T-cell (primary cell): ENCODE results near the gene ELOF1. TPM values are rescaled to one million over a fixed set of nuclear protein-coding genes. Genes with fewer than 3 reads are reported as not detected.

Source experiments
- ATAC-seq, 4 experiments: fragments of 200-7000 bp in 3 of 4; fragments of 150-1000 bp in 1 of 4; cut with Tn5 transposase; replicated peaks in 1 of 4; 1 replicate in 3 of 4; 2 replicates in 1 of 4; pipeline ENCODE4 v1.10.0; 2021; ENCODE audit warnings: moderate library complexity in 3 of 4, mild to moderate bottlenecking in 2 of 4, moderate number of reproducible peaks in 1 of 4
- CTCF ChIA-PET, 2 donors: fragments of 300-600 bp; sonication (Branson Sonifier 250); formaldehyde crosslinking; loops; one replicate each; lab custom pipeline; 2022; ENCODE audit warnings: antibody characterized with exemption in 2 of 2; lab: Charles Lee
- POLR2A ChIA-PET, 2 donors: fragments of 300-600 bp; sonication (Branson Sonifier 250); formaldehyde crosslinking; loops; one replicate each; lab custom pipeline; 2022; ENCODE audit warnings: antibody characterized with exemption in 2 of 2; lab: Charles Lee
- DNase-seq, 35 experiments: peaks; one replicate each; pipeline versions ENCODE4 v3.0.0 to v3.0.0-alpha.2; 2013 to 2023
- H3K27ac ChIP-seq: one replicate; pipeline ENCODE4 v1.5.1; 2013; ENCODE audit warnings: low read length
- H3K27me3 ChIP-seq, 2 experiments: replicated peaks in 1 of 2; 1 replicate in 1 of 2; 2 replicates in 1 of 2; pipeline versions ENCODE4 v1.6.1 to v1.7.0; 2013; ENCODE audit warnings: low read length in 1 of 2, mixed read lengths in 1 of 2; ENCODE audit not compliant: control insufficient read depth in 2 of 2, insufficient read depth in 2 of 2; ENCODE audit errors: extremely low read depth in 1 of 2
- H3K36me3 ChIP-seq, 2 donors: 1 replicate in 1 of 2; 2 replicates in 1 of 2; pipeline versions ENCODE4 v1.6.1 to v1.7.0; 2013; ENCODE audit warnings: low read length in 1 of 2; ENCODE audit not compliant: control insufficient read depth in 2 of 2, insufficient read depth in 1 of 2; ENCODE audit errors: extremely low read depth in 1 of 2
- H3K4me1 ChIP-seq, 2 experiments: 1 replicate in 1 of 2; 2 replicates in 1 of 2; pipeline versions ENCODE4 v1.6.1 to v1.7.0; 2013; ENCODE audit warnings: low read length in 2 of 2, mixed read lengths in 1 of 2; ENCODE audit not compliant: insufficient read depth in 2 of 2, control insufficient read depth in 1 of 2; ENCODE audit errors: extremely low read depth in 1 of 2
- H3K4me3 ChIP-seq, 2 donors: 1 replicate in 1 of 2; 2 replicates in 1 of 2; pipeline versions ENCODE4 v1.5.1 to v1.7.0; 2013; ENCODE audit warnings: mild to moderate bottlenecking in 2 of 2, low read length in 1 of 2, moderate library complexity in 1 of 2; ENCODE audit not compliant: control insufficient read depth in 1 of 2; ENCODE audit errors: extremely low read depth in 1 of 2
- H3K9me3 ChIP-seq: 2 replicates; pipeline ENCODE4 v1.7.0; 2013
- H3K27ac Mint-ChIP-seq, 2 donors: one replicate each; pipeline ENCODE4 v1.8.0; 2020 to 2021; ENCODE audit warnings: mild to moderate bottlenecking in 2 of 2, mixed read lengths in 2 of 2
- H3K27me3 Mint-ChIP-seq, 2 donors: one replicate each; pipeline ENCODE4 v1.8.0; 2021 to 2022; ENCODE audit warnings: mixed read lengths in 2 of 2
- H3K36me3 Mint-ChIP-seq: one replicate; pipeline ENCODE4 v1.8.0; 2021; ENCODE audit warnings: mixed read lengths
- H3K4me1 Mint-ChIP-seq, 3 donors: one replicate each; pipeline ENCODE4 v1.8.0; 2020 to 2022; ENCODE audit warnings: mixed read lengths in 3 of 3, mild to moderate bottlenecking in 1 of 3
- H3K4me3 Mint-ChIP-seq, 3 donors: one replicate each; pipeline ENCODE4 v1.8.0; 2020 to 2022; ENCODE audit warnings: mild to moderate bottlenecking in 3 of 3, mixed read lengths in 3 of 3, moderate library complexity in 3 of 3
- H3K9me3 Mint-ChIP-seq, 3 donors: one replicate each; pipeline ENCODE4 v1.8.0; 2020 to 2022; ENCODE audit warnings: mixed read lengths in 3 of 3
- WGBS: methylation state at CpG from one replicate; pipeline ENCODE4 v1.1.5; 2013; ENCODE audit warnings: missing lambda C conversion rate; ENCODE audit not compliant: insufficient coverage; 5-methylcytosine and 5-hydroxymethylcytosine counted together
- total RNA-seq, 35 experiments: library from RNA in 6 of 35; stranded (reverse) in 6 of 35; fragments of 120-200 nt in 1 of 35; gene quantifications; one replicate each; pipeline versions ENCODE4 v1.2.1 to v1.2.4 and lab custom pipeline; 2013 to 2026

ELOF1 gene
- total RNA-seq, 5 donors from 2014 or later (not counting 1 experiment from before 2014, with no cell fraction given): 38.3 to 48.2 (median 46.6) TPM

GRCh38 chr19:11541238-11541637 is 17.8 kb downstream of the ELOF1 start:
- peaks cover 0 to 43% of the 10 kb centered on the region in 2 experiments for H3K27me3 ChIP-seq
- no peak overlapping the region for H3K27ac ChIP-seq
- H3K4me1 ChIP-seq: peaks cover 0 to 8% of the 10 kb centered on the region in 2 experiments
- H3K4me1 Mint-ChIP-seq: peaks cover 4 to 6% (median 4%) of the 10 kb centered on the region in 3 donors
- DNase-seq (no peak), ATAC-seq (no peak)
- no peak overlapping the region for H3K4me3 Mint-ChIP-seq
- H3K27ac Mint-ChIP-seq: no peak overlapping the region
- H3K27me3 Mint-ChIP-seq: peaks cover 27 to 30% of the 10 kb centered on the region in 2 donors
- no peaks in the 10 kb centered on the region for H3K9me3 Mint-ChIP-seq
- POLR2A ChIA-PET: no interaction called here
- CTCF ChIA-PET: no interaction called here
- WGBS: no CpG with 5 or more reads among the region's 3 CpGs
- no peaks in the 10 kb centered on the region for H3K36me3 Mint-ChIP-seq
- H3K9me3 ChIP-seq: no peaks in the 10 kb centered on the region
- no peak overlapping the region for H3K4me3 ChIP-seq
- no peaks in the 10 kb centered on the region for H3K36me3 ChIP-seq

- ChIA-PET CTCF (no interaction called here), POLR2A (no interaction called here)
- DNase-seq (no peak), ATAC-seq (no peak)
- peaks cover 0 to 43% of the 10 kb centered on the region in 2 experiments for H3K27me3 ChIP-seq
- Mint-ChIP-seq H3K4me1 (peaks cover 5 to 9% (median 7%) of the 10 kb centered on the region in 3 donors), H3K27ac (no peak overlapping the region), H3K36me3 (no peaks in the 10 kb centered on the region), H3K27me3 (peaks cover 27 to 30% of the 10 kb centered on the region in 2 donors), H3K4me3 (no peak overlapping the region), H3K9me3 (no peaks in the 10 kb centered on the region)
- no peak overlapping the region for H3K27ac ChIP-seq
- H3K36me3 ChIP-seq: no peaks in the 10 kb centered on the region
- H3K4me3 ChIP-seq: no peak overlapping the region
- H3K4me1 ChIP-seq: peaks cover 0 to 14% of the 10 kb centered on the region in 2 experiments
- no CpG with 5 or more reads among the region's 5 CpGs for WGBS
- no peaks in the 10 kb centered on the region for H3K9me3 ChIP-seq
Observed at GRCh38 chr19:11540645-11541044, 18.4 kb downstream of the ELOF1 start.

- H3K4me3 Mint-ChIP-seq: no peak overlapping the region
- no peaks in the 10 kb centered on the region for H3K9me3 Mint-ChIP-seq
- H3K27ac ChIP-seq: no peak overlapping the region
- POLR2A ChIA-PET: no interaction called here
- H3K4me3 ChIP-seq: no peak overlapping the region
- H3K36me3 Mint-ChIP-seq: no peaks in the 10 kb centered on the region
- no peak for DNase-seq
- H3K27ac Mint-ChIP-seq: no peak overlapping the region
- no peaks in the 10 kb centered on the region for H3K9me3 ChIP-seq
- no peak for ATAC-seq
- peaks cover 8 to 14% (median 13%) of the 10 kb centered on the region in 3 donors for H3K4me1 Mint-ChIP-seq
- CTCF ChIA-PET: no interaction called here
- peaks cover 0 to 39% of the 10 kb centered on the region in 2 experiments for H3K27me3 ChIP-seq
- H3K4me1 ChIP-seq: peaks cover 0 to 15% of the 10 kb centered on the region in 2 experiments
- H3K27me3 Mint-ChIP-seq: peaks cover 27 to 28% of the 10 kb centered on the region in 2 donors
- H3K36me3 ChIP-seq: no peaks in the 10 kb centered on the region
- WGBS: no CpG with 5 or more reads among the region's 36 CpGs
Observed at GRCh38 chr19:11539495-11540365, 19.3 kb downstream of the ELOF1 start.

GRCh38 chr19:11538232-11539036 is 20.6 kb downstream of the ELOF1 start, which contains the start of gene CNN1:
TSS of gene CNN1 (plus strand) at chr19:11538851. CDS start at chr19:11538928, 77 bp downstream.
- DNase-seq (no peak), ATAC-seq (no peak)
- no peak within 1 kb of the TSS for H3K4me3 ChIP-seq
- CTCF ChIA-PET: no interaction called here
- H3K27ac Mint-ChIP-seq: no peak within 1 kb of the TSS
- H3K27me3 Mint-ChIP-seq: peaks cover 22 to 24% of the 10 kb centered on the region in 2 donors
- H3K36me3 Mint-ChIP-seq: no peaks in the 10 kb centered on the region
- peaks cover 0 to 39% of the 10 kb centered on the region in 2 experiments for H3K27me3 ChIP-seq
- WGBS: 44% methylated on average over 6 of the region's 21 CpGs
- H3K4me1 Mint-ChIP-seq: peaks cover 8 to 21% (median 15%) of the 10 kb centered on the region in 3 donors
- H3K4me1 ChIP-seq: peaks cover 0 to 15% of the 10 kb centered on the region in 2 experiments
- H3K4me3 Mint-ChIP-seq: no peak within 1 kb of the TSS
- no peaks in the 10 kb centered on the region for H3K9me3 Mint-ChIP-seq
- H3K36me3 ChIP-seq: no peaks in the 10 kb centered on the region
- H3K9me3 ChIP-seq: no peaks in the 10 kb centered on the region
- POLR2A ChIA-PET: no interaction called here
- no peak within 1 kb of the TSS for H3K27ac ChIP-seq

GRCh38 chr19:11535792-11536595 is 23.0 kb downstream of the ELOF1 start:
- peak overlapping the region; percentile 48 to 81 (median 61) for H3K4me3 Mint-ChIP-seq
- Histone ChIP-seq H3K36me3 (no peaks in the 10 kb centered on the region), H3K27me3 (peaks cover 0 to 33% of the 10 kb centered on the region in 2 experiments), H3K27ac (peak overlapping the region; percentile 49), H3K9me3 (no peaks in the 10 kb centered on the region), H3K4me3 (peak overlapping the region; percentile 29 to 46), H3K4me1 (peaks cover 0 to 15% of the 10 kb centered on the region in 2 experiments)
- WGBS: 10% methylated on average over 36 of the region's 54 CpGs
- peak overlapping the region in 1 of 2 donors; percentile 68 for H3K27ac Mint-ChIP-seq
- no peaks in the 10 kb centered on the region for H3K36me3 Mint-ChIP-seq
- H3K27me3 Mint-ChIP-seq: peaks cover 16 to 18% of the 10 kb centered on the region in 2 donors
- ATAC-seq (peak; percentile 85 to 89 (median 87)), DNase-seq (peak; percentile 40 to 88 (median 68))
- POLR2A ChIA-PET: interaction anchor here (0.6 kb wide), 2 partner anchors 22 to 151 kb away, joined by 4 read pairs; no protein-coding TSS in a partner anchor
- H3K9me3 Mint-ChIP-seq: no peaks in the 10 kb centered on the region
- CTCF ChIA-PET: interaction anchor here (0.5 to 1.0 kb wide), 11 partner anchors 13 to 1709 kb away, joined by 3 to 5 read pairs (median 3); partner anchors contain the start of genes ELOF1 (in 1 of the 2) and UBL5 (in 1 of the 2)
- H3K4me1 Mint-ChIP-seq: peaks cover 12 to 21% (median 21%) of the 10 kb centered on the region in 3 donors
